ENCODE data around the gene NCAN. TPM values are rescaled to one million over a fixed set of nuclear protein-coding genes. Genes with fewer than 3 reads are reported as not detected.

NCAN gene
- total and polyA plus RNA-seq, 9 of the 15 experiments (the other 6 are each of a cell fraction or from before 2014, with no cell fraction given), result 0.04 TPM; not detected in 8

DNA sequence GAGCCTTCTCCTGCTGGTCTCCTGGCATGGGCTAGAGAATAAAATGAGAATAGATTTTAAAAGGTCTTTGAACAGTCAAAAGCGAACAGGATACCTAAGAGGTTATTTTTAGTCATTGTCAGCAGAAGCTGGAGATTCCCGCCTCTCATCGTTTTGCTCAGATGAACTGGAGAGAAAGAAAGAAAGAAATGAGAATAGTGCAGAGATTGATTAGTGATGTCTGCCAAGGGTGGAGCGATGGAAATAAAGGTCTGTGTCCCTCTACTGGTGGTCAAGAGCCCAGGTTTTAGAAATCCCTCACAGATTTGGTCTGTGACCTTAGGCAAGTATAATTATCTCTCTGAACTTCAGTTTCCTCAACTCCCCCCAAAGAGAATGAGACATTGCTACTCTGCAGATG, 5.3 kb downstream of the NCAN start (continued):
- TF ChIP-seq REST (IDR thresholded peaks at IDR 0.05; ENCODE audit: borderline replicate concordance) (peak; percentile 84), REST (CRISPR knock-in tag; IDR thresholded peaks at IDR 0.05; ENCODE audit: low read depth) (no peak), THRAP3 (IDR thresholded peaks at IDR 0.05; ENCODE audit: borderline replicate concordance) (no peak), CTCFL (IDR thresholded peaks at IDR 0.05; ENCODE audit: borderline replicate concordance, insufficient read depth, low read depth, low read length, poor library complexity, severe bottlenecking) (peak; percentile 69), BDP1 (IDR thresholded peaks at IDR 0.05; ENCODE audit: insufficient read depth, insufficient read length) (no peak), TRIM24 (IDR thresholded peaks at IDR 0.05) (peak in 1 of 2 experiments; percentile 12; a peak in 1 of 4 replicates), RAD21 (CRISPR knock-in tag; conservative IDR thresholded peaks at IDR 0.05 in 1 of 2, IDR thresholded peaks at IDR 0.05 in 1 of 2) (peak in 1 of 2 experiments; percentile 42; a peak in 2 of 4 replicates), RBFOX2 (IDR thresholded peaks at IDR 0.05; ENCODE audit: low read depth, low read length) (no peak), MLLT1 (IDR thresholded peaks at IDR 0.05) (peak in 1 of 2 experiments; percentile 99; a peak in 2 of 4 replicates), GABPA (tag; conservative IDR thresholded peaks at IDR 0.05; ENCODE audit: low read depth) (no peak), RBM25 (IDR thresholded peaks at IDR 0.05; ENCODE audit: low read depth, low read length, severe bottlenecking) (peak; percentile 51), TRIM28 (IDR thresholded peaks at IDR 0.05) (0 out of 2 replicates have a peak, but pooled peaks have one; percentile 43), EHMT2 (IDR thresholded peaks at IDR 0.05) (peak; percentile 76; the same call in 1 of the 2 replicates), HDAC6 (IDR thresholded peaks at IDR 0.05; ENCODE audit: low read depth, low read length) (no peak)

Data from K562 (cell line).